NK-92 (cell line): ENCODE data around the gene MACROH2A1.
"Not testable (repeated sequence)": the region's sequence is repeated elsewhere in the genome, so short reads cannot be mapped to it uniquely, and the experiment has no call there.

ENCODE experiments used
- DNase-seq: peaks from one replicate; lab custom pipeline; 2025; ENCODE audit not compliant: unreplicated experiment; lab: John Stamatoyannopoulos, UW

MACROH2A1 gene

DNA sequence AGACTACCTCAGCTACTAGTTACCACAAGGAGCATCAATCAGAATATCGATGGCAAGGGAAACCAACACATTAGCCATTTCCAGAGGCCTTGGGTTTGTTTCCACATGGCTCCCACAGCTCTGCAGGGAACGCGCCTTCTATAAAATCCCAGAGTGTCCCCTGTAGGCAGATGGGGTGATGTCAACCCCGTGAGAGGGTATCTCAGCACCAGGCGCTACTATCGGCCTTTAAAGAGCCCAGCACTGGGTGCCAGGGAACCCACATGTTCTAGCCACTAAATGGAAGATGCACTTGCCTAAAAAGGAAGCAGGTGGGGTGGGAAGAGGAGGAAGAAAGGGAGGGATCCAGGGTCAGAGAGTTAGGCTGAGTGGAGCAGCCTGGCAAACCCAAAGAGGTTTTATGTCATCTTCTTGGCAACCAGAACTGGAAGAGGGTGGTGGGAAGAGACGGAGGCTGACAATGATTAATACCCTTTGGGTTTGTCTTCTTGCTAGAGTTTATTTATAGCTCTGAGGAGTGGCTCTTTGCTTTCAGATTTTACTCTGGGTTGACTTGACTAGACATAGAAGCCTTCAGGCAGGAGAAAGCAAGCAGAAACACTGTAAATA lies 19.9 kb downstream of the MACROH2A1 start:
- no peak for DNase-seq

DNA sequence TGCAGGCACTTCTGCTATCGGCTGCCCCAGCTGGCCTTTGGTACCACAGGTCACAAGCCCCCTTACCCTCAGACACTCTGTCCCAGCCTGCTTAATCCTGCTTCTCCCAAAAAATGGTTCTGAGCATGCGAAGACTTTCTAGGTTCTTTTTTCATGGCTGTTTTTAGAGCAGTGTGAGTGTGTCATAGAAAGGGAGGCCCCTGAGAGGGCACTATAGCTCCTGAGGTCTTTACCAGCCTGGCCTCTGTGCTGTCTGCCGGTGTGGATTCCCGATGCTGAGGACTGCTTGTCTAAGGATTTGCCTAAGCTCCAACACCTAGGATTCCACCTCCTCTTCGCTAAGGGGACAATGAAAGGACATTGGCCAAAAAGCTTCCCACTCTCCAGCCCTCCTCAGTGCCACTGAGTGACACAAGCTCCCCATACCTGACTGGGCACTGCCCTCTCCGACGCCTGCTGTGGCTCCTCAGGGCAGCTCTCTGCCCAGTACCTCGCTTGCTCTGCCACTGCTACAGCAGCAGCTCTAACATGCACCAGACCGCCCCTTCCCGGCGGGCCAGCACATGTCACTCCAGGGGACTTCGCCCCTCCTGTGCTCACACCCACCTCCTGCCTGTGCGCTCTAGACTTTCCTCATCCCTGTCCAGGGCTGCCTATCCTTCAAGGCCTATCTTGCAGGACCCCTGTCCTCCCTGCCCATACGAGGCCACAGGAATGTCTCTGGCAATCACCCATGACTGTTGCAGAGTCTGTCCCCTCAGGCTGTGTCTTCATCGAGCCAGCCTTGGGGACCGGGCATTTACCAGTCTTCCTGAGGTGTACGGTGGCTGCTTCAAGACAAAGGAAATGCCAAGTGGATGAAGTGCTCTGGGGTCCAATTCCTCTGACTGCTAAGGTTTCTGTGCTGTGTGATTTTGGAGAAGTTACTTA lies 21.0 kb downstream of the MACROH2A1 start:
- no peak for DNase-seq

DNA sequence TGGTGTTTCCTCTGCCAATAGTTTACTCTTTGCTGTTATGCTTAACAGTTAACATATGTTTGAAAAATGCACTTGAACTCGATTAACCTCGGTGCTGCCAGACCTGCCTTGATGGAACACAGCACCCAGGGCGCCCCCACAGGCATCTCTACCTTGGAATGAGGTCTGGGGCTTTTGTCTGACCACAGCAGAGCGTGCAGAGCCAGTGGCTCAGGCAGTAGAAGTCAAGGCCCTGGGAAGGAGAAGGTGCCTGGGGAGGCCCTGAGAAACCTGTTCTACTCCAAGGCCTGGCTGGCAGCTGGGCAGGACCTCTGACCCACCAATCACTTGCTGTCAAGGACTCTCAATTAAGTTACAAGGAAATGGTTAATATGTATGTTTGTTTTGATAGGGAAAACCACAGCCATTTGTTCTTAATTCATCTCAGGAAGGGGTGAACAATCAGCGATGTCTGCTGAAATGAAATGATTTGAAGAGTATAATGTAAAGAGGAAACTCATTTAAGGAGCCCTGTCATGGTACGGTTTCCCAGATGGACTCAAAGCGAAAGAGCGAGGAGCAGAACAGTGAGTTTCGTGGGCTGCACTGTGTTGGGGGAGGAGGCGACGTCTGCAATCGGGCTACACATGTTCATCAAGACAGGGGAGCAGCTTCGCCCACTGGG lies 21.9 kb downstream of the MACROH2A1 start:
- no peak for DNase-seq

DNA sequence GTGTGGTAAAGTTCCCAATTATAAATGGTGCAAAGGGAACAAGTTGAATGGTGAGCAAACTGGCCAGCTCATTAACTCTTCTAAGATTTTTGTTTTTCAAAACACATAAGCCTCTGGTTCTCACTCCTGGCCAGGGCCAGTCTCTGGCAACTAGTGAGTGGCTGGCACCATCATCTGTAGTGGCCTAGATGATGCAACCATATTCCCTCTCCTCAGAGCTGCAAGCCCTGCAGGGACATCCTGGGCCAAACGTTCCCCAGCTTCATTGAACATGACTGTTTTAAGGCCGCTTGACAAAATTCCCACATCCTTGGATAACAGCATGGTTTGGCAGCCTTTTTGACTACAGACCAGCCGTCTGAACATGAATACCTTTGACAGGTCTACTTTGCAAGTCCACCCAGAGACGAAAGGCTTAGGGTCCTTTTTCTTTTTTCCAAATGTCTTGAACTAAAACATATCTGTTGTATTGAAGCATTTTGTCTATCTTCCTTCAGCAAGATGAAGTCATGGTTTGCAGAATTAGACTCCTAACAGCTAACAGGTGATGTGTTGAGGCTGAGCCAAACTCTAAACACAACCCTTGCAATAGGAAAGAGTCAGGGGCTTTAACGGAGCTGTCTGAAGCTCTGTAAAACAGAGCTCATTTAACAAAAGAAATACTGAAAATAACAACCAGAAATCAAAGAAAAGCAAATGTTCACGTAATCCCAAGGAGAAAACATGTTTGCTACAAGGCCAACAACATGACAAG lies 23.8 kb downstream of the MACROH2A1 start:
- no peak for DNase-seq

DNA sequence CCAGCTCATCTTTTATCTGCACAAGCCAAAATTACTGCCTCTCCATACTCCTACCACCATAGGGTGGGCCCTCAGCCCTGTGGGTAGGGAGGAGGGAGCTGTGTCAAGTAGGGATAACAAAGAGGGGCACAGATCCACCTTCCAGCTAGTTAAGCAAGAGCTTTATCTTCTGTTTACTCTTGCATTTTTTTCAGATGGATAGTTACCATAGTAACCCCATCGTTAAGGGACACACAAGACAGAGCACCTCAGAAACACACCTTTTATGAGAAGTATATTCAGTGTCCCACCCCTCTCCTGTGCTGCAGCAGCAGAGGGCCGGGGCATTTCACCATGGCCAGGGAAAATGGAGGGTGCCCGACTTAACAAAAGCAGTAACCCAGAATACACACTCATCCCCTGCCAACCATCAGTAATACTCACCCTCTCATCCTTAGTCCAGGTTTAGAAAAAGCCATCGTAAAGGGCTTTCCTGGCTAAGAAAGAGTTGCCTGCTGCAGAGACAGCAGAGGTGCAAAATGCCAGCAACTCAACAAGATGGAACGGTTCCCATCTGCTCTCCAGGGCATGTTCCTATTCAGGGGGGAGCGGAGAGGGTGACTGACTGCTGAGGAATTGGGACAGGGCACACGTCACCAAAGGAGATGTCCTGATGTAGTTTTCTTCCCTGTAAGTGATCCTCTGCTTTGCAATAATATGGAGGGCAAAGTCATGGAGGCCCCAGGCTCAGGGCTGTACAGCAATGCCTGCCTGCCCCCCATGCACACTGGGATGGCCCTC lies 25.1 kb downstream of the MACROH2A1 start:
- DNase-seq = no peak

DNA sequence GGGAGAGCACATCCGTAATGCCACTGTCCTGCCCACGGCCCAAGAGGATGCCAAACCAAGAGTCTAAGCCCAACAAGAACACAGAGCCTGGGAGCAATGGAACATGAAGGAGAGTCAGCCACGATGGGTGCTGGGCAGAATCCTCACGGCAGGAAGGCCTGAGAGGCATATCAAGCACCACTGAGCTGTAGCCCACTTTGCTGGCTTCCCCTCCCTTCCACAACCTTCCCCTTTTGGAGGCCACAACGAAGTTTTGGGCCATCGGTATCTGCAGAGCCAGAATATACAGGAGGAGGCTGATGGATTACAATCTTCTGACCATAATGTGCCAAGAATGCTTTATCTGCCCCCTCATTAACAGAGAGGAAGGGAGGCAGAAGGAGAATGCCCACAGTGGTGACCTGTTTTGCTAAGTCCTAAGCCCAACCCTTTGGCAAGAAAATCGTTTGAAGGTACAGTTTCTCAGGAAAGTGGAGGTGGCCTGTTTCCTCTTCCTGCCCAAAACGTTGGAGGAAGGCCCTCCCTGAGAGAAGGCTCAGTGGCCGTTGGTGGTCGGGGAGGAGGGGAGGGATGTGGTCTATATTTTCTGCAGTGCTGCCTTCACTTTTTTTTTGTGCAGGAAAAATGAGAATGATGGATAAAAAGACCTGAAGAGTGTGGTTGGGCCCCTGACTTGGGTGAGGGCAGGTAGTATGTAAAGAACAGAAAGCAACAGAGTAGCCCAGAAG lies 26.2 kb downstream of the MACROH2A1 start:
- no peak for DNase-seq

DNA sequence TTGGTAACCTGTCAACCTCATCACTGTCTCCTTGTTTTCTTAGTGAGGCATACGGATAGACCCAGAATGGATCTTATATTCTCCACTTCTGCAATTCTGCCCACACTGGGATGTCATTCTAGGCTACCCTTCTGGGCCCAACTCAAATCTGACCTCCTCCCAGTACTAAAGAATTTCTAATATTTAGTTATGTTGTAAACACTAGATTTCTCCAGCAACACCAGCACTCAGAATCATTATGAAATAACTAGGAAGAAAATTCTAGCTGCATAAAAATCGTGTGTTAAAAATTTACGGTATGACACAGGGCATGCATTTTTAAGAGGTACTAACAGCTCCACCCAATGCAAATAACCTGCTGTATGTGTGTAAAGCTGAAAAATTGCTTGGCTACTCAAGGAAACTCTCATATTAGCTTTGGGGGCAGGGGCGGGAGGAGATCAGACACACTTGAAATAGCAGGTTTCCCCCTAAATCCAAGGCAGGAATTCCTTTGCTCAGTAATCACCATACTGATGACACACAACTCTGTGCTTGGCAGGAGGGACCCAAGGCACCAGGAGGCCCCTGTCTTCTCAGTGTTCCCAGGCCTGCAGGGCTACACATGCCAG lies 27.3 kb downstream of the MACROH2A1 start:
- DNase-seq = no peak

DNA sequence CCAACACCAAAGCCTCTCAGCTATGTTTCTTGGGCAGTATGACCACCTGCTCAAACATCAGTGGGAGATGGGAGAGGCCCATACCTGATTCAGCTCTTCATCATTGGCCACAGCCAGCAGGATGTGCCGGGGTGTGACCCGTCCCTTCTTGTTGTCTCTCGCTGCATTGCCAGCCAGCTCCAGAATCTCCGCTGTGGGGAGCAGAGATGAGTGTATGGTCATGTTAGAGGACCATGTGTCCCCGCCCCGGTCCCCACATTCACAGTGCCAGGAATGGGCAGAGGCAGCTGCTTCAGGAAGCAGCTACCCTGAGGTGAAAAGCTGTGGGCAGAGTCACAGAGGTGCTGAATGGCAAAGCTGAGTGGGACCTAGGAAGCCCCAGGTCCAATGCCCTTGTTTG lies 29.1 kb downstream of the MACROH2A1 start:
- DNase-seq = no peak

DNA sequence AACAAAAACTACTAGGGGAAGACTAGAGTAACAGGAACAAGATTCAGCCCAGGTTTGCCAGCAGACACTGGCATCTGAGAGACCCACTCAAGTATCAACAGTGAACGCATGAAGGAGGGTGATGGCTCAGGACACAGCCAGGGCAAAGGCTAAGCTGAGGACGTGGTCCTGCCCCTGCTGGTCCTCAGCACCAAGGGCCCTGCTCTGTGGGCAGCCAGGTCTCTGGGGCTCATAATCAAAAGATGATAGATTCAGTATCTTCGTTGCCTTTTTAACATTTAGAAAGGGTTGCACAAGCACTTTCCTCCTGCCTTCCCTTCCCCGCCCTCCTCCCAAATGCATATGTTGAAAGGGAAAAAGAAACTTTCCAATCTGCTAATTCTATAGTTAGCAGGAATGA lies 31.5 kb downstream of the MACROH2A1 start:
- no peak for DNase-seq

DNA sequence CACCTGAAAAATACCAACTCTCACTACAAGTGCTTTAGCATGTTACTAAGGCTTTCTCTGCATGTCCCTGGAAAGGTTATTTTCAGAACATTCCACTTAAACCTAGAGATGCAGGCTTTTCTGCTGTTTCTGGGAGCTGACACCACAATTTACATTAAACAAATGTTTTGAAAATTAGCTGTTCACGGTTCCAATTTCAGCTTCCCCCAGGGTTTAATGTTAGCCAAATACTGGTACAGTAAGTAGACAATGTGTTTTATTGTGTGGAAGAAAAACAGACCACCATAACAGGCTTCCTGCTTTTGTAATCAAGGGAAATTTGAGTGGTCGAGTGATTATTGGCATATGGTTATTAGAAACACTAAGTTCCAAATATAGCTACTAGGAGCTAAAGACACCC lies 32.0 kb downstream of the MACROH2A1 start:
- DNase-seq = no peak

DNA sequence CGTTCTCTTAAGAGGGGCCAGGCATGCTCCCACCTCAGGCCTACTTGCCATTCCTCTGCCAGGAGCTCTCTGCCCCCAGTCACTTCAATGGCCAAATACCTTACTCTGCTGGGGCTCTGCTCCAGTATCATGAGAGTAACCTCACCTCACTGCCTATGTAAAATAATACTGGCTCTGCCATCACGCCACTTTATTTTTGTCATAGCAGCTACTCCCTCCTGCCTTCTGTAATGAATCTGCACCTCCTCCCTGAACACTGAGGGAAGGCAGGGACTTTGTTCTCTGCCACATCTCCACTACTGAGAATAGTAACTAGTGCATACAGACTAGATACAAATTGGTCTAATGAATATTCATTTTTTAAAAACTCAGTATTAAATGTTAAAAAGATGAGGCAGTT lies 33.8 kb downstream of the MACROH2A1 start:
- DNase-seq = no peak

DNA sequence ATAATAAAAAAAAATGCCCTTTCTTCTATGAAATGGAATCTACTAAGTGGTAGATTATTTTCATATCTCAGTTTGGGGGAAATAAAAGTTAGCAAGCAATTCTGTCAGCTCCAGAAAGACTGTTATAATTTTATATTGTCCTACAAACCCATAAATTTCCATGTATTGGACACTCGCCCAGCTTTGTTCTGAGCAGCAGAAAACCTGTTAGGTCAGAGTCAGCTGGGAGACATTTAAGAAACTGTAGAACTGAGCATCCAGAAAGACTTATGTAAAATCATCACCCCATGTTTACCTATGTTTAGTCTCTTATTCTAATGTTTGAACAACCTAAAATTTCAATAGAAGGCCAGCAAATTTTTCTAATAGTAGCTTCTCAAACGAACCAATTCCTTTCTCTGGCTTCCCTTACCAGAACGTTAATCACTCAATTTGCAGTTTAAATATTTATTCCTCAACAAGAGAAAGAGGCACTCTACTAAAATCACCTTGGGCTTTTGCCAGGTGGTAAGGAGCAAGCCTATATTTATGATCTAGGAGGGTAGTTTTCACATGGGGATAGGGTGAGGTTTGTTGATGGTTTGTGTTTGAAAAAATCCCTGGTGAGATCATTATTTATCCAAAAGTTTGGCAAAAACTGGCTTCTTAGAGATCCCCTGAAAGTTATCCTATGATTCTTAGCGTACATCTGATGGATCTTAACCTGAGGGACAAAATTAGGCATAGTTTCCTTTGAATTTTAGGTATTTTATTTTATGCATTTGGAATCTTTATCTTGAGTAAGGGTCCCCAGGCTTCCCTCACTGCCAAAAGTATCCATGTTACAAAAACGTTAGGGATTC lies 34.4 kb downstream of the MACROH2A1 start:
- no peak for DNase-seq

DNA sequence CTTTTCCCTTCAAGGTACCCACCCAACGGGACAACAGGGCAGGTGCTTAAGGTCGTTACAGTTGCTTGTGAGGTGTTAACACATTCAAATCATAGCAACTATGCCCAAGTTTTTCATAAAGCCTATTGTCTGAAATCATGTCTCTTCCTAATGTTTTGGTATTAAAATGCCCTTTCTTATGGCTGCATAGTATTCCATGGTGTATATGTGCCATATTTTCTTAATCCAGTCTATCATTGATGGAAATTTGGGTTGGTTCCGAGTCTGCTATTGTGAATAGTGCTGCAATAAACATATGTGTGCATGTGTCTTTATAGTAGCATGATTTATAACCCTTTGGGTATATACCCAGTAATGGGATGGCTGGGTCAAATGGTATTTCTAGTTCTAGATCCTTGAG lies 35.7 kb downstream of the MACROH2A1 start:
- DNase-seq = not testable (repeated sequence)

DNA sequence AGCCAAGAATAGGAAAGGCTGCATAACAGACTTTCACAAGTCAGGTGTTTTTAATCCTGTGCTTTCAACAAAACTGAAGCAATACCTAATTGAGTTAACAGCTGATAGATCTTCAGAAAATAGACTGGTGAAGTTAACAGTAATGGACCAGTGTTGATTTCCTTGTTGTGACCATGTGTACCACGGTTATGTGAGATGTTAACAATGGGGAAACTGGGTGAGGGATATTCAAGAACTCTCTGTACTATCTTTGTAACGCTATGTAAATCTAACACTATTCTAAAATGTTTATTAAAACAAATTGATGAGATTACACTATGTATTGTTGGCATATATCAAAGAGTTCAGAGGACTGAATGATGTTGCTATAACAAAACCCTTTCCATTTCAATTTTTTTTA lies 36.9 kb downstream of the MACROH2A1 start:
- DNase-seq = no peak

DNA sequence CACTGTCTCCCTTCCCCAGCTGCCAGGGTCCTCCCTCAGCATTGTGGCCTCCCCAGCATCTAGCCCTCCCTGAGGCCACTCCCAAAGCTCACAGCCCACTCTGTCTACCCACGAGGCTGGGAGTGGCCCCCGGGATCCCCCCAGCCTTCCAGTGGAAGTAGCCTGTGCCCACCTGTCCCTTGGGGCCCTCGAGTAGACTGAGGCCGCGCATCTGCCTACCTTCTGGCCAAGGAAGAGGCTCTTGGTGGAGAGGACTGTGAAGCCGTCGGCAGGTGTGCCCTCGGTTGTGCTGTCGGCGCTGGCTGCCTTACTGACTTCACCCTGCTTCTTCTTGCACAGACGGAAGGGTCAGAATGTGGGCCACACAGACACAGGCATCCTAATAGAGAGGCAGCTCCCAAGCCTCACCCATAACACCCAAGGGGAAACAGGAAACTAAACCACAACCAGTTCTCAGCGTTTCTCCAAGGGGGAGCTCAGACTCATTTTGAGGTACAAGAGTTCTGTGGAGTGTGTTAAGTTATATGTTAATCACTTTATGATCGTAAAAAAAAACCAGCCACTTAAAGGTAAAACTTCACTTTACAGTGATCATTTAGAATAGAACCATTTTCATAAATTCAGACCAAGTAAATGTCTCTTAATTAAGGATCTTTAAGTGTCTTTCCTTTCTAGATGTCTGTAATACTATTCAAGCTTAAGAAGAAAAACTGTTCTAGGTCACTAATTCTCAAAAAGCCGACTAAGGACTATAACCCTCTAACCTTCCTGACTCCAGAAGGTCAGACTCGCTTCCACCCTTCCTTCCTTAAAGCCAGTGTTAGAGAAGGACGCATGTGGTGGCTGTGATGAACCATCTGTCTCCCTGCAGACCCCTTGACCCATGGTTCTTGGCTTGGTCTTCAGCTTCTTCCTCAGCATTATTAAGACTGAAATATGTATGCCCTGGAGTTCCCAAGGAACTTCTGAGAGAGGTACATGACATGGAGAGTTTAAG lies 38.5 kb downstream of the MACROH2A1 start:
- DNase-seq = no peak

DNA sequence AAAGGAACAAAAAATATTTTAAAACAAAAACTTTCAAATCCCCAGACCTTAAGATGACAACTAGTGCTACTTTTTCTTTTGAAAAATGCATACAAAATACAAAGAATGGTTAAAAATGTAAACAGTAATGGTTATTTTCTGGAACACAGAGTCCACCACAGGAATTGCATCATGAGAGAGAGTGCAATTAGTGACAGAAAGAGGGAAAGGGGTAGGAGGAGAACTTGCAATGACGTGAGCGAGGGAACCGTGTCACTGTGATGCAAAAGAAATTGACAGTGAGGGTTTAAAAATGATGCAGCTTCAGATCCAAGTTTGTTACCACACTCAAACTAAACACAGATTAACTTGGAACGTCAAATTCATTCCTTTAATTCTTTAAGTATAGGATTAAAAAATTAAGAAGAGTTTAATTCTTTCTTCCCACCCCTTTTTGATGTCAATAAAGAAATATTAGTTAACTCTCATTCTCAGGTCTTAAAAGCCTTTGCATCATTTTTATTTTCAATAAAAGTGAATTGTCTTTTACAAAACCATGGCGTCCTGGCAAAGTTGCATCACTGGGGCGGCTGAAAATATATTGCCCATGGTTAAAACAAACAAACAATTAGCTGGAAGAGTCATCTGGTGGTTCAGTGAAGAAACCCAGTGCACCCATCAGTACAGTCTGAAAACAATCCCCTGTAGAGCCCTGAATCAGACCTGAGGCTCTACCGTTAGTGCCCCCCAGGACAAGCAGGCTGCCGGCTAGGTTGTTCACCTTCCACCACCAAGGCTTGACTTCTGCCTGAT lies 39.5 kb downstream of the MACROH2A1 start:
- DNase-seq = no peak

DNA sequence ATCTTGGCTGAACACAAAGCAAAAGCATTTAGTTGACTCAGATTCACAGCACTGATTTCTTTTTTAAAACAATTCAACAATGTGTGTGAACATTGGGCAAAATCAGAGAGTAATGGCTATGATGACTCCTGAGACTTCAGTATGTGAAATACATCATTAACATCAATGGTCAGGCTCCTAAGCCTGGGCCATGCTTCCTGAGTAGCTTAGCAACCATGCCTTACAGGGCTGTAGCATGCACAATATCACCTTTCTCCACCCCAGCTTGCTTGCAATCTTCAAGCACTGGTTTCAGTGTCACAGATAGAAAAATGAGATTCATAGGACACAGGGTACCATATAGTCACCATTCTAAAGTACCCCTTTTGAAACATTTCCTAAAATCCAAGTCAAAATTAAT lies 41.3 kb downstream of the MACROH2A1 start:
- no peak for DNase-seq
